Measurements from ENCODE around the gene PPID.
"Not testable (repeated sequence)": the region's sequence is repeated elsewhere in the genome, so short reads cannot be mapped to it uniquely, and the experiment has no call there.

The PPID gene

DNA sequence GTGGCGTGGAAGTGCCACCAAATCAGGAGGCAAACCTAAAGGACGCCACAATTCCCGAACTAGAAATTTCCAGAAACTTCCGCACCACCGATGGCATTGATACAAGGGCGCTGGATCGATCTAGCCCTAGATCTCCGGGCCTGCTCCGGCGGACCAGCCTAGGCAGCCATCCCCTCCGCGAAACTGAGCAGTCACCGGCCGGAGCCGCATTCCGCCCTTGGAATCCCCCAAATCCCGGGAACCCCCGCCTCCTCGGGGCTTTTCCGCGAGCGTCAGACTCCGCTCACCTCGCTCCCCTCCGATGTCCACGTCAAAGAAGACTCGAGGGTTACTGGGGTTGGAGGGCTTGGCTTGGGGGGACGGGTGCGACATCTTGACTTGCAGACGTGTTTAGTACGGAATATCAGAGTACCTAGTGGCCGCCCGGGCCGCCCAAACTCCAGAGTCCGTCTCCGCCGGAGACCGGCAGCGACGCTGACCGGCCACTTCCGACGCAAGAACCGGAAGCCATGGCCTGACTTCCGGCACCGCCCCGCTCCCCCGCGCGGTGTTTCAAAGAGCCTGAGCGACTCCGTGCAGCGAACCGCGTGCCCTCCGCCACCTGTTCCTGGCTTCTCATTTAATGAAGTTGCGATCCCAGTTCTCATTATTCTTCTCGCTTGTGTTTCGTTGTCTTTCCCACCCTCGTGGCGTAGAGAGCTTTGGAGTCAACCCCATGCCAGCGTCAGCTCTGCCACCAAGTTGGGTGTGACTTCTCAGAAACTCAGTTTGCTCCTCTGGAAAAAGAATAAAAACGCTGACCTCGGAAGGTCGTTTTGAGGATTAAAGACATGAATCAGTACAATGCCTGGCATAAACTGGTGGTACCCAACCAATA lies at the start of gene PPID:
Gene PPID, minus strand, starts transcription at position 480 of the 877 bp plus-strand sequence. Its CDS starts 108 bp downstream, at position 372.
- DNase-seq, result peak; percentile 95

DNA sequence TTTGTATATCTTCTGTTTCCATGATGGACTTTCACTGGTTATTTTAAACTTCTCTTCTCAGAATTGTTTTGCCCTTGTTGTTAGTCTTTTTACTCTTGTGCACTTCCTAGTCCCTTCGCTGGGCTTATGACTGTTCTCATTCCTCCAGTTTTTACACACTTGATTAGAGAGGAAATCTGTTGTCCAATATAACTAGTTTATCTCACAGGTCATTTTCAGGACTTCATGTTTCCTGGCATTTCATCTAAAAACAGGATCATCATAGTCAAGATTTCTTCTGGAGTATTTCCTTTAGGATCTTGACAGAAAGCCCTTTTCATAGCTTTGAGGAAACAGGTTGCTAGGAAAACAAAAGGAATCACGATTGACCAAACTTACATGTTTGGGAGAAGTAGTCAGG lies 48.6 kb upstream of the PPID start:
- DNase-seq, result no peak

GRCh38 chr4:158770671-158771070 lies 47.5 kb upstream of the PPID start:
- DNase-seq, result no peak

DNA sequence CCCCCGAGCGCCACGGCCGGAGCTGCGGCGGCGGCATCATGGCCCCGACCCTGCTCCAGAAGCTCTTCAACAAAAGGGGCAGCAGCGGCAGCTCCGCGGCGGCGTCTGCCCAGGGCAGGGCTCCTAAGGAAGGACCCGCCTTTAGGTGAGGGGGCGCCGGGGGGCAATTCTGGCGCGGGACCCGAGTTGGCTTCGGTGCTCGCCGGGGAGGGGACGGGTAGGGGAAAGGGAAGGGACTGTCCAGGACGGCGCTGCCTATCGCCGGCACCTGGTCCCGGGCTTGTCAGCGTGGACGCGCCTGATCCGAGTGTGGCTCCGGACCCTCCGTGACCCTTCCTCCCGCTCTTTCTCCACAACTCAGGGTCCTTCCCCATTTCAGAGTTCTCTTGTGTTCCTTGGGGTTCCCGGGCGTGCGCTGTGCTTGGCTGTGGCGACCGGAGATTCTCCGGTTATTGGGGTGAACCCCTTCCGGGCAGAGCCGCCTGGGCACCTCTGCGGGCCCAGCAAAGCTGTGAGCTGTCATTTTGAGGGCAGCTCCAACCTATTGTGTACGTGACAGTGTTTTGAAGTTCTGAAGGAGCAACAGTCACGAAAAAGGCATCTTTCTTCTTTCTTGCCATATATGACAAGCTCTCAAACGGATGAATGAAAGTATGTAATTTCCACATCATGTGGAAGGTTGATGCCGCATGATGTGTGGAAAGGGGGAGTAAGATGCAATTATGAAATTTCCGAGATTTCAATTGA lies 46.2 kb upstream of the PPID start:
- DNase-seq, result peak; percentile 87

DNA sequence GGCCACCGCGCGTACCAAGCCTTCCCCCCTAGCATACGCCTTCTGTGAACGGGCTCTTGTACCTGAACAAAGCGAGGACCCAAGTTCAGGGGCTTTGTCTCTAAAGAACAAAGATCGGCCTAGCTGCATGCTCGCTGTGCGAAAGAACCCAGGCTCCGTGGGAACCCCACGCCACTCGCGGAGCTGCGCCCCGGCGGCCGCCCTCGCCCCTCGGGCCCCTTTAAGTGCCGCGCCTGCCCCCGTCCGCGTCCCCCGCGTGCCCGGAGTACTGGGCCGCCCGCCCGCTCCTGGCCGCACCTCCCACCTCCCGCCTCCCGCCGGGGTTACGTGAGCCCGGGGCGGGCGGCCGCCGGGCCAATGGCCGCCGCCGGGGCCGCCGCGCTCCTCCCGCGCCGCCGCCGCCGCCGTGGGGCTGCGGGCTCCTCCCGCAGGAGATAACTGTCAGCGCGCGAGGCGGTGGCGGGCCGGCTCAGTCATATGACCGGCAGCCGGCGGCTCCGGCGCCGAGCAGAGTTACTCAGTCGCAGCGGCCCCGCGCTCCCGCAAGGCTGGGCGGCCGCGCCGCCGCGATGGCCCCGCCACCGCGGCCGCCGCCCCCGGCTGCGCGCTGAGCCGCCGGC lies 45.5 kb upstream of the PPID start, which contains the start of gene FNIP2:
Gene FNIP2, plus strand, starts transcription at position 472 of the 620 bp plus-strand sequence. CDS start 187 bp downstream, outside the sequence.
- peak; percentile 92 for DNase-seq

DNA sequence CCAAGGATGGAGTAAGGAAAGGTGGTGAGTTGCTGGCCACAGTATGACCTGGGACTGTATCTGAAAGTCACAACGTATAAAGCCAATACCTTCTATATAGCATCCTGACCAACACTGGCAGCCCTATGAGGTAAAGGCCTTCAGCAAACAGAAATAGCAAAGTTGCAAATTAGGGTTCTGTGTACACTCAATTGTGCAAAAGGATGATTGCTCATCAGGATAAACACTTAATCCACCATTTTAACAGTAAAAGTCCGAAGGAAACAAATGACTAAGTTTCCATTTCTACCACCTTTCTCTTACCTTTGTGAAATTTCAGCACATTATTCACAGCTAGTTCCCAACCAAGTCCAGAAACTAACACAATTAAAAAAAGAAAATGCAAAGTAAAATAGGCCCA lies 44.3 kb upstream of the PPID start:
- no peak for DNase-seq

- no peak for DNase-seq
Measured at GRCh38 chr4:158766434-158767044, 43.3 kb upstream of the PPID start.

GRCh38 chr4:158763462-158763861 lies 40.3 kb upstream of the PPID start:
- DNase-seq, result no peak

GRCh38 chr4:158762553-158762952 lies 39.4 kb upstream of the PPID start:
- DNase-seq, result no peak

DNA sequence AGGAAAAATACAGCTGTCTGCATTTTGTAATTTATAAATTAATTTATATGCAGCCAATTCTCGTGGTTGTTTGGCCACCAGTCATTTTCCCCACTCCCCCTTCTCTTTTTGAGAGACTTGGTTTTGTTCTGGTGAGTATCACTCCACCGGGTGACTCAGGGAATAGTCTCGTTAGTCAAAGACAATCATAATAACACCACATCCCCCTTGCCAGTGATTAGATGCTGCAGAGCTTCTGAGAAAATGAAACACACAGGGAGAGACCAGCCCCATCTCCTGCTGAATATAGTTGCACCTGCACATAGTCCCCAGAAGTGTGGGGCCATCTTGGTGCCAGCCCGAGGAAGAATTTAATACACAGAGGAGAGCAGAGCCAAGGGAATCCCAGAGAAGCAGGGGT lies 37.7 kb upstream of the PPID start:
- DNase-seq, result no peak

- not testable (repeated sequence) for DNase-seq
Measured at GRCh38 chr4:158759539-158759938, 36.3 kb upstream of the PPID start.

GRCh38 chr4:158758703-158759102 lies 35.5 kb upstream of the PPID start:
- DNase-seq, result no peak

- DNase-seq, result no peak
Measured at GRCh38 chr4:158758142-158758541, 34.9 kb upstream of the PPID start.

- no peak for DNase-seq
Measured at GRCh38 chr4:158756588-158756987, 33.4 kb upstream of the PPID start.

DNA sequence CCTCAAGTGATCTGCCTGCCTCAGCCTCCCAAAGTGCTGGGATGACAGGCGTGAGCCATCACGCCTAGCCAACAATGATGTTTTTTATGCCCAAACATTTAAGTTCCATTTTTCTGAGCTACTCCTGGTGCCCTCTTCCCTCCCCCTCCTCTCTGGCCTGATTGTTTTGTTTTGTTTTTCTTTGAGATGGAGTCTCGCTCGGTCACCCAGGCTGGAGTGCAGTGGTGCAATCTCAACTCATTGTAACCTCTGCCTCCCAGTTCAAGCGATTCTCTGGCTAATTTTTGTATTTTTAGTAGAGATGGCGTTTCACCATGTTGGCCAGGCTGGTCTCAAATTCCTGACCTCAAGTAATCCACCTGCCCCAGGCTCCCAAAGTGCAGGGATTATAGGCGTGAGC lies 32.6 kb upstream of the PPID start:
- DNase-seq, result not testable (repeated sequence)

DNA sequence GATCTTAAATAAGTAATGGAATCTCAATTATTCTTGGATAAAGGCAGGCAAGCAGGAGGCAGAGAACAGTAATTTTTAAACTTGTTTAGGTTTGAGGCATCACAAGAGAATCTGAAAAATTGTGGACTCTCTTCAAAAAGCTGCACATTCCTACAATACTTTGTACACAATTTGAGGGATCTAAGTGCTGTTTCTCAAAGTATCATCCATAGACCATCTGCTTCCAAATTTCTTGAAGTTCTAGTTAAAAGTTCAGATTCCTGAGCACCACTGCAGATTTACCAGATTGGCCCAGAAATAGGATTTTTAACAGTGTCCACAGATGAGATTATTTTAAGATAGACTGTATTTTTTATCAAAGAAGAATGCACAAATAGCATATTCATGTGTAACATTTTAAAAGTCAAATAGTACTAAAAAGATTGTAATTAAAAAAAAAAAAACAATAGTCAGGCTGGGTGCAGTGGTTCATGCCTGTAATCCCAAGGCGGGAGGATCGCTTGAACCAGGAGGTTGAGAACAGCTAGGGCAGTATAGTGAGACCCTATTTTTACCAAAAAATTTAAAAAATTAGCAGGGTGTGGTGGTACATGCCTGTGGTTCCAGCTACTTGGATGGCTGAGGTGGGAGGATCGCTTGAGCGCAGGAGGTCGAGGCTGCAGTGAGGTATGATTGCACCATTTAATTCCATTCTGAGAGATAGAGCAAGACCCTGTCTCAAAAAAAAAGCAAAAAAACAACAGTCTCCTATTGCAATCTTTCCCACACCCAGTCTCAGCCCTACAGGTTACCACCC lies 31.4 kb upstream of the PPID start:
- DNase-seq, result no peak

DNA sequence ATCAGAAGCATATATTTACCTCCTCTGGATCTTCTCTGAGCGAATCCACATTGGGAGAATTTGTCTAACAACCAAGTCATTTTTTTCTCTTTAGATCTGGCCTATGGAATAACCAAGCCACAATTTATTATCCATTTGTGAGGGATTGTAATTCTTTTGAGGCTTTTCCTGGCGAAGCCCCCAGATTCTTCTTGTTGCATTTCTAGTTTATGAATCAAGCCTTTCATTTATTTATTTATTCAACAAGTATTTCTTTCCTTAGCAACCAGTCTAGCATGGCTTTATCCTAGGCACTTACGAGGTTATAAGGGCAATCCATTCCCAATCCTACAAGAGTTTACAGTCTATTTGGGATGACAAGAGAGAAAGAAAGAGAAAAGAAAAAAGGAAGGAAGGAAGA lies 27.2 kb upstream of the PPID start:
- no peak for DNase-seq

- DNase-seq, result not testable (repeated sequence)
Measured at GRCh38 chr4:158746537-158746936, 23.3 kb upstream of the PPID start.

GRCh38 chr4:158741326-158742021 lies 18.3 kb upstream of the PPID start:
- no peak for DNase-seq

DNA sequence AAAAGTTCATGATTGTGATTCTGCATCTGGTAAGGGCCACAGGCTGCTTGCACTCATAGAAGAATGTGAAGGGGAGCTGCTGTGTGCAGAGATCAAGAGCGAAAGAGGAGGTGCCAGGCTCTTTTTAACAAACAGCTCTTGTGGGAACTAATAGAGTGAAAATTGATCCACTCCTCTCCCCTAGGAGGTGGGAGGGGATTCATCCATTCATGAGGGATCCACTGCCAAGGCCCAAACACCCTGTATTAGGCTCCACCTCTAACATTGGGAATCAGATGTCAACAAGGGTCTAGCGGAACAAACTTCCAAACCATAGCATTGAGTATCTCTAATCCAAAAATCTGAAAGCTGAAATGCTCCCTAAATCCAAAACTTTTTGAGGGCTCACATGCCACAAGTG lies 16.4 kb upstream of the PPID start:
- no peak for DNase-seq

DNA sequence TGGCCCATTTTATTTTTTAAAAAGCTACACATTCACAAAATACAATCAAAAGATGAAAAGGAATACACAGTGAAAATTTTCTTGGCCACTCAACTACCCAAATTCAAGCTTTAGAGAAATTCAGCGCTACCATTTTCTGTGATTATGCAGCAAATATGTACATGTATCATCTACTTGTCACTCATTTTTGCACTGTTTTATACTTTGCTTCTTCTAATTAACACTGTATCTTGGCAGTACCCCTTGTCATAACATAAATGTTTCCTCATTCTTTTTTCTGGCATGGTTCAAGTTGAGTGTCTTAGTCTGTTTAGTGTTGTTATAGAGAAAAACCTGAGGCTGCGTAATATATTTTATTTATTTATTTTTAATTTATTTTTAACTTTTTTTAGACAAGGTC lies 15.7 kb upstream of the PPID start:
- DNase-seq, result no peak
